ENCODE data around the gene ZNF581.

DNA sequence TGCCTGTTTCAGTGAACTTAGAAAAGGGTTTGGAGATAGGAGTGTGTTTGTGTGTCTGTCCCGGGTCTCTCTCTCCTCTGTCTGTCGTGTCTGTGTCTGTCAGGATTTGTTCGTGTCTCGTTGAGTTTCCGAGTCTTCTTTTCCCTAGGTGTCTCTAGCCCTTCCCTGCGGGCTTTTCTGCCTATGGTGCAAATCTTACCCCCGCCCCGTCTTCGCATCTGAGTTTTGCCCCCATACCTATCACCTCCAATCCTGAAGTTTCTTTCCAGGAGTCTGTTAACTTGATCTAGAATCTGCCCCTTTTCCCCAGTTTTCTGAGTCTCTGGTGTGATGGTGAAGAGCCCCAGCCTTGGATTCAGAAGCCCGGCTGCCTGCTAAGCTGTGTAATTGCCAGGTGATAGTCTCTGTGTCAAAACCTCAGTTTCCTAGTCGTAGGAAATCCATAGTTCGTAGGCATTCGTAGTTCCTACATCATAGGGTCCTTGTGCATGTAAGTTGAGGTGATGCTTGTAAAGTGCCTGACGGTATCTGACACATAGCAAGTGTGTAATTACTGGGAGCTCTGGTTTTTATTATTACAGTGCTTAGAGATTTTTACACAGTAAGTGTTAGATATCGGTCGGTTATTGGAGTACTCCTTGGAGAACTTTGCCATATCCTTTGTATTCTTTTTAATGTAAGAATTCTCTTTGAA is 32.4 kb downstream of the ZNF581 start:
- no peak for TF ChIP-seq RAD21 (IDR thresholded peaks at IDR 0.05; ENCODE audit: low read length)
- TF ChIP-seq EZH2phosphoT487 (IDR thresholded peaks at IDR 0.05; ENCODE audit: borderline replicate concordance, low read depth) = no peak
- TF ChIP-seq SMC3 (IDR thresholded peaks at IDR 0.05; ENCODE audit: low read depth, low read length) = no peak
- TF ChIP-seq, protein P1, sequence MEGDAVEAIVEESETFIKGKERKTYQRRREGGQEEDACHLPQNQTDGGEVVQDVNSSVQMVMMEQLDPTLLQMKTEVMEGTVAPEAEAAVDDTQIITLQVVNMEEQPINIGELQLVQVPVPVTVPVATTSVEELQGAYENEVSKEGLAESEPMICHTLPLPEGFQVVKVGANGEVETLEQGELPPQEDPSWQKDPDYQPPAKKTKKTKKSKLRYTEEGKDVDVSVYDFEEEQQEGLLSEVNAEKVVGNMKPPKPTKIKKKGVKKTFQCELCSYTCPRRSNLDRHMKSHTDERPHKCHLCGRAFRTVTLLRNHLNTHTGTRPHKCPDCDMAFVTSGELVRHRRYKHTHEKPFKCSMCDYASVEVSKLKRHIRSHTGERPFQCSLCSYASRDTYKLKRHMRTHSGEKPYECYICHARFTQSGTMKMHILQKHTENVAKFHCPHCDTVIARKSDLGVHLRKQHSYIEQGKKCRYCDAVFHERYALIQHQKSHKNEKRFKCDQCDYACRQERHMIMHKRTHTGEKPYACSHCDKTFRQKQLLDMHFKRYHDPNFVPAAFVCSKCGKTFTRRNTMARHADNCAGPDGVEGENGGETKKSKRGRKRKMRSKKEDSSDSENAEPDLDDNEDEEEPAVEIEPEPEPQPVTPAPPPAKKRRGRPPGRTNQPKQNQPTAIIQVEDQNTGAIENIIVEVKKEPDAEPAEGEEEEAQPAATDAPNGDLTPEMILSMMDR (IDR thresholded peaks at IDR 0.05) = no peak
- TF ChIP-seq REST (IDR thresholded peaks at IDR 0.05; ENCODE audit: low read depth, low read length) = no peak
- TF ChIP-seq MAX (IDR thresholded peaks at IDR 0.05; ENCODE audit: low read depth) = no peak
- no peak for TF ChIP-seq EP300 (IDR thresholded peaks at IDR 0.05; ENCODE audit: borderline replicate concordance in 1 of 2, low read depth in 1 of 2, low read length in 1 of 2)

Data from SK-N-SH (cell line).